ENCODE results near the gene TTC22.

Gene TTC22

GRCh38 chr1:54834007-54834541 lies 33.0 kb upstream of the TTC22 start:
- no peak for DNase-seq

GRCh38 chr1:54833121-54833520 lies 32.0 kb upstream of the TTC22 start:
- no peak for DNase-seq

GRCh38 chr1:54826226-54826816 lies 25.2 kb upstream of the TTC22 start:
- DNase-seq = no peak

- DNase-seq = no peak
Measured at GRCh38 chr1:54825696-54826095, 24.6 kb upstream of the TTC22 start.

GRCh38 chr1:54823670-54824069 lies 22.5 kb upstream of the TTC22 start:
- no peak for DNase-seq

- no peak for DNase-seq
Measured at GRCh38 chr1:54819733-54820132, 18.6 kb upstream of the TTC22 start.

GRCh38 chr1:54819195-54819536 lies 18.0 kb upstream of the TTC22 start:
- no peak for DNase-seq

GRCh38 chr1:54818461-54819194 lies 17.5 kb upstream of the TTC22 start:
- DNase-seq = no peak

GRCh38 chr1:54816951-54817350 lies 15.8 kb upstream of the TTC22 start:
- DNase-seq = no peak

GRCh38 chr1:54816130-54816529 lies 15.0 kb upstream of the TTC22 start:
- no peak for DNase-seq

- DNase-seq = no peak
Measured at GRCh38 chr1:54815086-54815876, 14.2 kb upstream of the TTC22 start.

- DNase-seq = no peak
Measured at GRCh38 chr1:54814571-54814970, 13.4 kb upstream of the TTC22 start.

GRCh38 chr1:54814126-54814498 lies 13.0 kb upstream of the TTC22 start:
- DNase-seq = no peak

- DNase-seq = no peak
Measured at GRCh38 chr1:54813485-54814125, 12.5 kb upstream of the TTC22 start.

- DNase-seq = no peak
Measured at GRCh38 chr1:54812801-54813484, 11.8 kb upstream of the TTC22 start.

- DNase-seq = no peak
Measured at GRCh38 chr1:54811739-54812655, 10.9 kb upstream of the TTC22 start.

GRCh38 chr1:54811066-54811465 lies 9.9 kb upstream of the TTC22 start:
- DNase-seq = no peak

GRCh38 chr1:54810153-54810942 lies 9.2 kb upstream of the TTC22 start:
- peak in 44 of 56 donors; percentile 10 to 75 (median 46) for DNase-seq

GRCh38 chr1:54809496-54810074 lies 8.5 kb upstream of the TTC22 start:
- no peak for DNase-seq
